ENCODE results near the gene TBX21.
"Not testable (repeated sequence)": the region's sequence is repeated elsewhere in the genome, so short reads cannot be mapped to it uniquely, and the experiment has no call there.

The TBX21 gene

GRCh38 chr17:47757386-47757785 is 24.4 kb downstream of the TBX21 start:
- H3K4me3 ChIP-seq (ENCODE audit: low read depth, low read length): no peak overlapping the region
- TF ChIP-seq CTCF (IDR thresholded peaks at IDR 0.05; ENCODE audit: low read depth, low read length): no peak
- no peaks in the 10 kb centered on the region for H3K36me3 ChIP-seq
- H3K27ac ChIP-seq: no peak overlapping the region
- peaks cover 14% of the 10 kb centered on the region for H3K27me3 ChIP-seq (ENCODE audit: insufficient read depth, low read depth, severe bottlenecking)
- DNase-seq: no peak
- peaks cover 30% of the 10 kb centered on the region for H3K9me3 ChIP-seq (ENCODE audit: severe bottlenecking)

- Histone ChIP-seq H3K9me3 (ENCODE audit: severe bottlenecking) (peaks cover 41% of the 10 kb centered on the region), H3K27me3 (ENCODE audit: insufficient read depth, low read depth, severe bottlenecking) (peaks cover 14% of the 10 kb centered on the region), H3K36me3 (no peaks in the 10 kb centered on the region), H3K4me3 (ENCODE audit: low read depth, low read length) (no peak overlapping the region), H3K27ac (no peak overlapping the region)
- TF ChIP-seq CTCF (IDR thresholded peaks at IDR 0.05; ENCODE audit: low read depth, low read length): no peak
- DNase-seq: no peak
Observed at GRCh38 chr17:47760409-47761140, 27.5 kb downstream of the TBX21 start.

- no peak for DNase-seq
- Histone ChIP-seq H3K27ac (no peak overlapping the region), H3K36me3 (no peaks in the 10 kb centered on the region), H3K27me3 (ENCODE audit: insufficient read depth, low read depth, severe bottlenecking) (peaks cover 14% of the 10 kb centered on the region), H3K4me3 (ENCODE audit: low read depth, low read length) (no peak overlapping the region), H3K9me3 (ENCODE audit: severe bottlenecking) (peaks cover 30% of the 10 kb centered on the region)
- no peak for TF ChIP-seq CTCF (IDR thresholded peaks at IDR 0.05; ENCODE audit: low read depth, low read length)
Observed at GRCh38 chr17:47762728-47763127, 29.7 kb downstream of the TBX21 start.

- H3K27ac ChIP-seq: no peak overlapping the region
- H3K27me3 ChIP-seq (ENCODE audit: insufficient read depth, low read depth, severe bottlenecking): peaks cover 4% of the 10 kb centered on the region
- H3K9me3 ChIP-seq (ENCODE audit: severe bottlenecking): peaks cover 32% of the 10 kb centered on the region
- no peak overlapping the region for H3K4me3 ChIP-seq (ENCODE audit: low read depth, low read length)
- no peak for DNase-seq
- TF ChIP-seq CTCF (IDR thresholded peaks at IDR 0.05; ENCODE audit: low read depth, low read length): no peak
- no peaks in the 10 kb centered on the region for H3K36me3 ChIP-seq
Observed at GRCh38 chr17:47763913-47764582, 31.0 kb downstream of the TBX21 start.

GRCh38 chr17:47773649-47774048 is 40.6 kb downstream of the TBX21 start:
- not testable (repeated sequence) for H3K4me3 ChIP-seq (ENCODE audit: low read depth, low read length); H3K9me3 ChIP-seq (ENCODE audit: severe bottlenecking); DNase-seq; H3K36me3 ChIP-seq; H3K27ac ChIP-seq
- H3K27me3 ChIP-seq (ENCODE audit: insufficient read depth, low read depth, severe bottlenecking): peaks cover 44% of the 10 kb centered on the region

GRCh38 chr17:47774331-47774730 is 41.3 kb downstream of the TBX21 start:
- TF ChIP-seq CTCF (IDR thresholded peaks at IDR 0.05; ENCODE audit: low read depth, low read length): no peak
- Histone ChIP-seq H3K4me3 (ENCODE audit: low read depth, low read length) (no peak overlapping the region), H3K9me3 (ENCODE audit: severe bottlenecking) (peaks cover 8% of the 10 kb centered on the region), H3K27me3 (ENCODE audit: insufficient read depth, low read depth, severe bottlenecking) (peaks cover 44% of the 10 kb centered on the region), H3K27ac (no peak overlapping the region), H3K36me3 (no peaks in the 10 kb centered on the region)
- no peak for DNase-seq

Measured in WERI-Rb-1 (cell line).